ENCODE results near the gene IMPACT.

Gene IMPACT

GRCh38 chr18:24465486-24465885 lies 39.0 kb downstream of the IMPACT start:
- Histone ChIP-seq H3K27me3 (ENCODE audit: control insufficient read depth, insufficient read depth, low read length) (no peaks in the 10 kb centered on the region), H3K4me1 (ENCODE audit: control insufficient read depth, insufficient read depth, low read length) (no peaks in the 10 kb centered on the region), H3K4me3 (ENCODE audit: low read length) (no peak overlapping the region), H3K9ac (ENCODE audit: low read length) (no peak overlapping the region), H3K36me3 (ENCODE audit: control insufficient read depth, insufficient read depth, low read length) (no peaks in the 10 kb centered on the region), H3K27ac (ENCODE audit: low read depth, low read length) (no peak overlapping the region)

- H3K9ac ChIP-seq (ENCODE audit: low read length): no peak overlapping the region
- no peaks in the 10 kb centered on the region for H3K27me3 ChIP-seq (ENCODE audit: control insufficient read depth, insufficient read depth, low read length)
- no peaks in the 10 kb centered on the region for H3K36me3 ChIP-seq (ENCODE audit: control insufficient read depth, insufficient read depth, low read length)
- no peaks in the 10 kb centered on the region for H3K4me1 ChIP-seq (ENCODE audit: control insufficient read depth, insufficient read depth, low read length)
- no peak overlapping the region for H3K4me3 ChIP-seq (ENCODE audit: low read length)
- H3K27ac ChIP-seq (ENCODE audit: low read depth, low read length): no peak overlapping the region
These were observed 40.3 kb downstream of the IMPACT start for GRCh38 chr18:24466771-24467170.

- Histone ChIP-seq H3K27ac (ENCODE audit: low read depth, low read length) (no peak overlapping the region), H3K27me3 (ENCODE audit: control insufficient read depth, insufficient read depth, low read length) (no peaks in the 10 kb centered on the region), H3K4me3 (ENCODE audit: low read length) (no peak overlapping the region), H3K4me1 (ENCODE audit: control insufficient read depth, insufficient read depth, low read length) (no peaks in the 10 kb centered on the region), H3K36me3 (ENCODE audit: control insufficient read depth, insufficient read depth, low read length) (no peaks in the 10 kb centered on the region), H3K9ac (ENCODE audit: low read length) (no peak overlapping the region)
These were observed 43.6 kb downstream of the IMPACT start for GRCh38 chr18:24470022-24470618.

GRCh38 chr18:24470805-24471204 lies 44.3 kb downstream of the IMPACT start:
- Histone ChIP-seq H3K4me3 (ENCODE audit: low read length) (no peak overlapping the region), H3K4me1 (ENCODE audit: control insufficient read depth, insufficient read depth, low read length) (no peaks in the 10 kb centered on the region), H3K27ac (ENCODE audit: low read depth, low read length) (no peak overlapping the region), H3K27me3 (ENCODE audit: control insufficient read depth, insufficient read depth, low read length) (no peaks in the 10 kb centered on the region), H3K9ac (ENCODE audit: low read length) (no peak overlapping the region), H3K36me3 (ENCODE audit: control insufficient read depth, insufficient read depth, low read length) (no peaks in the 10 kb centered on the region)

GRCh38 chr18:24472591-24472990 lies 46.1 kb downstream of the IMPACT start:
- Histone ChIP-seq H3K27me3 (ENCODE audit: control insufficient read depth, insufficient read depth, low read length) (no peaks in the 10 kb centered on the region), H3K4me1 (ENCODE audit: control insufficient read depth, insufficient read depth, low read length) (no peaks in the 10 kb centered on the region), H3K4me3 (ENCODE audit: low read length) (no peak overlapping the region), H3K9ac (ENCODE audit: low read length) (no peak overlapping the region), H3K36me3 (ENCODE audit: control insufficient read depth, insufficient read depth, low read length) (no peaks in the 10 kb centered on the region), H3K27ac (ENCODE audit: low read depth, low read length) (no peak overlapping the region)

- H3K27ac ChIP-seq (ENCODE audit: low read depth, low read length): no peak overlapping the region
- H3K4me3 ChIP-seq (ENCODE audit: low read length): no peak overlapping the region
- H3K36me3 ChIP-seq (ENCODE audit: control insufficient read depth, insufficient read depth, low read length): no peaks in the 10 kb centered on the region
- H3K9ac ChIP-seq (ENCODE audit: low read length): no peak overlapping the region
- no peaks in the 10 kb centered on the region for H3K4me1 ChIP-seq (ENCODE audit: control insufficient read depth, insufficient read depth, low read length)
- no peaks in the 10 kb centered on the region for H3K27me3 ChIP-seq (ENCODE audit: control insufficient read depth, insufficient read depth, low read length)
These were observed 47.9 kb downstream of the IMPACT start for GRCh38 chr18:24474406-24474805.

- no peaks in the 10 kb centered on the region for H3K4me1 ChIP-seq (ENCODE audit: control insufficient read depth, insufficient read depth, low read length)
- H3K27ac ChIP-seq (ENCODE audit: low read depth, low read length): no peak overlapping the region
- H3K27me3 ChIP-seq (ENCODE audit: control insufficient read depth, insufficient read depth, low read length): no peaks in the 10 kb centered on the region
- no peaks in the 10 kb centered on the region for H3K36me3 ChIP-seq (ENCODE audit: control insufficient read depth, insufficient read depth, low read length)
- no peak overlapping the region for H3K9ac ChIP-seq (ENCODE audit: low read length)
- H3K4me3 ChIP-seq (ENCODE audit: low read length): no peak overlapping the region
These were observed 49.6 kb downstream of the IMPACT start for GRCh38 chr18:24475926-24476589.

GRCh38 chr18:24479371-24479770 lies 52.9 kb downstream of the IMPACT start:
- H3K4me3 ChIP-seq (ENCODE audit: low read length): no peak overlapping the region
- H3K27ac ChIP-seq (ENCODE audit: low read depth, low read length): no peak overlapping the region
- H3K4me1 ChIP-seq (ENCODE audit: control insufficient read depth, insufficient read depth, low read length): no peaks in the 10 kb centered on the region
- no peak overlapping the region for H3K9ac ChIP-seq (ENCODE audit: low read length)
- H3K27me3 ChIP-seq (ENCODE audit: control insufficient read depth, insufficient read depth, low read length): no peaks in the 10 kb centered on the region
- no peaks in the 10 kb centered on the region for H3K36me3 ChIP-seq (ENCODE audit: control insufficient read depth, insufficient read depth, low read length)

- Histone ChIP-seq H3K27ac (ENCODE audit: low read depth, low read length) (no peak overlapping the region), H3K36me3 (ENCODE audit: control insufficient read depth, insufficient read depth, low read length) (no peaks in the 10 kb centered on the region), H3K4me3 (ENCODE audit: low read length) (no peak overlapping the region), H3K9ac (ENCODE audit: low read length) (no peak overlapping the region), H3K27me3 (ENCODE audit: control insufficient read depth, insufficient read depth, low read length) (peaks cover 4% of the 10 kb centered on the region), H3K4me1 (ENCODE audit: control insufficient read depth, insufficient read depth, low read length) (no peaks in the 10 kb centered on the region)
These were observed 56.4 kb downstream of the IMPACT start for GRCh38 chr18:24482821-24483220.

GRCh38 chr18:24485681-24486080 lies 59.2 kb downstream of the IMPACT start:
- Histone ChIP-seq H3K4me3 (ENCODE audit: low read length) (no peak overlapping the region), H3K4me1 (ENCODE audit: control insufficient read depth, insufficient read depth, low read length) (no peaks in the 10 kb centered on the region), H3K36me3 (ENCODE audit: control insufficient read depth, insufficient read depth, low read length) (no peaks in the 10 kb centered on the region), H3K27ac (ENCODE audit: low read depth, low read length) (no peak overlapping the region), H3K27me3 (ENCODE audit: control insufficient read depth, insufficient read depth, low read length) (peaks cover 4% of the 10 kb centered on the region), H3K9ac (ENCODE audit: low read length) (no peak overlapping the region)

- Histone ChIP-seq H3K9ac (ENCODE audit: low read length) (no peak overlapping the region), H3K4me1 (ENCODE audit: control insufficient read depth, insufficient read depth, low read length) (no peaks in the 10 kb centered on the region), H3K27ac (ENCODE audit: low read depth, low read length) (no peak overlapping the region), H3K27me3 (ENCODE audit: control insufficient read depth, insufficient read depth, low read length) (peaks cover 4% of the 10 kb centered on the region), H3K4me3 (ENCODE audit: low read length) (no peak overlapping the region), H3K36me3 (ENCODE audit: control insufficient read depth, insufficient read depth, low read length) (no peaks in the 10 kb centered on the region)
These were observed 60.2 kb downstream of the IMPACT start for GRCh38 chr18:24486684-24487083.

GRCh38 chr18:24488824-24489493 lies 62.5 kb downstream of the IMPACT start:
- Histone ChIP-seq H3K4me1 (ENCODE audit: control insufficient read depth, insufficient read depth, low read length) (no peaks in the 10 kb centered on the region), H3K27me3 (ENCODE audit: control insufficient read depth, insufficient read depth, low read length) (peaks cover 4% of the 10 kb centered on the region), H3K27ac (ENCODE audit: low read depth, low read length) (no peak overlapping the region), H3K9ac (ENCODE audit: low read length) (no peak overlapping the region), H3K4me3 (ENCODE audit: low read length) (no peak overlapping the region), H3K36me3 (ENCODE audit: control insufficient read depth, insufficient read depth, low read length) (no peaks in the 10 kb centered on the region)

GRCh38 chr18:24490539-24490938 lies 64.1 kb downstream of the IMPACT start:
- Histone ChIP-seq H3K9ac (ENCODE audit: low read length) (no peak overlapping the region), H3K27ac (ENCODE audit: low read depth, low read length) (no peak overlapping the region), H3K27me3 (ENCODE audit: control insufficient read depth, insufficient read depth, low read length) (no peaks in the 10 kb centered on the region), H3K4me1 (ENCODE audit: control insufficient read depth, insufficient read depth, low read length) (no peaks in the 10 kb centered on the region), H3K4me3 (ENCODE audit: low read length) (no peak overlapping the region), H3K36me3 (ENCODE audit: control insufficient read depth, insufficient read depth, low read length) (no peaks in the 10 kb centered on the region)

Data from rectal smooth muscle tissue (tissue), 1 donor.